GM12875 (cell line): Measurements from ENCODE around the gene NELFCD.
"Not testable (repeated sequence)": the region's sequence is repeated elsewhere in the genome, so short reads cannot be mapped to it uniquely, and the experiment has no call there.

Source experiments
- H3K4me3 ChIP-seq: one replicate; pipeline ENCODE4 v1.5.1; 2011; ENCODE audit warnings: low read depth, low read length, control low read depth
- CTCF ChIP-seq: IDR thresholded peaks from 2 replicates; pipeline ENCODE4 v1.5.1; 2011; ENCODE audit warnings: low read depth, mild to moderate bottlenecking, control low read depth, inconsistent platforms, low read length, moderate library complexity, borderline replicate concordance; ENCODE audit not compliant: insufficient read depth

The NELFCD gene

GRCh38 chr20:58944610-58945009, 36.4 kb upstream of the NELFCD start:
- H3K4me3 ChIP-seq, result no peak overlapping the region
- TF ChIP-seq CTCF, result no peak

- no peak overlapping the region for H3K4me3 ChIP-seq
- TF ChIP-seq CTCF, result no peak
These were observed 35.0 kb upstream of the NELFCD start for GRCh38 chr20:58945965-58946631.

- not testable (repeated sequence) for H3K4me3 ChIP-seq
These were observed 33.2 kb upstream of the NELFCD start for GRCh38 chr20:58947797-58948388.

- no peak overlapping the region for H3K4me3 ChIP-seq
- no peak for TF ChIP-seq CTCF
These were observed 30.5 kb upstream of the NELFCD start for GRCh38 chr20:58950603-58951002.

GRCh38 chr20:58953050-58953449, 28.0 kb upstream of the NELFCD start:
- TF ChIP-seq CTCF, result no peak
- no peak overlapping the region for H3K4me3 ChIP-seq

GRCh38 chr20:58956078-58956477, 25.0 kb upstream of the NELFCD start:
- H3K4me3 ChIP-seq, result no peak overlapping the region
- no peak for TF ChIP-seq CTCF

GRCh38 chr20:58959652-58960051, 21.4 kb upstream of the NELFCD start:
- no peak for TF ChIP-seq CTCF
- no peak overlapping the region for H3K4me3 ChIP-seq

- H3K4me3 ChIP-seq, result no peak overlapping the region
- no peak for TF ChIP-seq CTCF
These were observed 17.9 kb upstream of the NELFCD start for GRCh38 chr20:58963060-58963584.

GRCh38 chr20:58963922-58964321, 17.1 kb upstream of the NELFCD start:
- H3K4me3 ChIP-seq, result not testable (repeated sequence)
